Measurements from ENCODE around the gene CLEC16A. TPM values are rescaled to one million over a fixed set of nuclear protein-coding genes. Genes with fewer than 3 reads are reported as not detected.

Gene CLEC16A
- total and polyA plus RNA-seq, 9 of the 15 experiments (the other 6 are each of a cell fraction or from before 2014, with no cell fraction given), result 1.00 to 22.3 (median 10.0) TPM

GRCh38 chr16:11056090-11056992, 112.0 kb downstream of the CLEC16A start (continued):
- TF ChIP-seq CEBPB (tag; IDR thresholded peaks at IDR 0.05) (peak; percentile 65), CXXC5 (CRISPR knock-in tag; IDR thresholded peaks at IDR 0.05) (peak; percentile 23), POLR2A (conservative IDR thresholded peaks at IDR 0.05) (no peak), CEBPG (CRISPR knock-in tag; IDR thresholded peaks at IDR 0.05) (peak; percentile 77), CEBPG (tag; conservative IDR thresholded peaks at IDR 0.05 in 1 of 2, IDR thresholded peaks at IDR 0.05 in 1 of 2) (peak; percentile 84 to 97), GTF2A2 (tag; IDR thresholded peaks at IDR 0.05) (peak; percentile 48; the same call in 1 of the 2 replicates), JUND (IDR thresholded peaks at IDR 0.05; ENCODE audit: borderline replicate concordance, low read depth, low read length) (peak; percentile 50; the same call in 1 of the 2 replicates), JUND (tag; IDR thresholded peaks at IDR 0.05; ENCODE audit: borderline replicate concordance, low read depth, low read length) (peak; percentile 31; the same call in 1 of the 3 replicates), PHF8 (IDR thresholded peaks at IDR 0.05; ENCODE audit: borderline replicate concordance, low read length) (no peak), GABPB2 (CRISPR knock-in tag; conservative IDR thresholded peaks at IDR 0.05) (no peak), ZSCAN32 (CRISPR knock-in tag; IDR thresholded peaks at IDR 0.05) (no peak), FOXP4 (CRISPR knock-in tag; IDR thresholded peaks at IDR 0.05; ENCODE audit: borderline replicate concordance) (no peak), CAMTA2 (CRISPR knock-in tag; conservative IDR thresholded peaks at IDR 0.05) (no peak), HINFP (tag; conservative IDR thresholded peaks at IDR 0.05; ENCODE audit: low read depth) (peak; percentile 43; the same call in 1 of the 2 replicates), ZNF766 (CRISPR knock-in tag; conservative IDR thresholded peaks at IDR 0.05) (peak; percentile 52; the same call in 1 of the 2 replicates), ZNF212 (CRISPR knock-in tag; IDR thresholded peaks at IDR 0.05) (no peak), MED1 (CRISPR knock-in tag; IDR thresholded peaks at IDR 0.05; ENCODE audit: borderline replicate concordance) (no peak), TRIM25 (IDR thresholded peaks at IDR 0.05; ENCODE audit: borderline replicate concordance) (no peak), SIN3B (IDR thresholded peaks at IDR 0.05; ENCODE audit: low read depth) (no peak), JUN (IDR thresholded peaks at IDR 0.05; ENCODE audit: borderline replicate concordance, low read depth, low read length) (no peak), JUN (CRISPR knock-in tag; IDR thresholded peaks at IDR 0.05; ENCODE audit: borderline replicate concordance) (no peak), ZNF79 (CRISPR knock-in tag; IDR thresholded peaks at IDR 0.05; ENCODE audit: low read depth) (no peak)

All from K562 (cell line).